NCI-H187 treated with DMSO at 0.1 percent for 48 hours (cell line): ENCODE results near the gene MFNG.

Experiments used
- DNase-seq: peaks from one replicate; lab custom pipeline; 2025; lab: John Stamatoyannopoulos, UW

MFNG gene

DNA sequence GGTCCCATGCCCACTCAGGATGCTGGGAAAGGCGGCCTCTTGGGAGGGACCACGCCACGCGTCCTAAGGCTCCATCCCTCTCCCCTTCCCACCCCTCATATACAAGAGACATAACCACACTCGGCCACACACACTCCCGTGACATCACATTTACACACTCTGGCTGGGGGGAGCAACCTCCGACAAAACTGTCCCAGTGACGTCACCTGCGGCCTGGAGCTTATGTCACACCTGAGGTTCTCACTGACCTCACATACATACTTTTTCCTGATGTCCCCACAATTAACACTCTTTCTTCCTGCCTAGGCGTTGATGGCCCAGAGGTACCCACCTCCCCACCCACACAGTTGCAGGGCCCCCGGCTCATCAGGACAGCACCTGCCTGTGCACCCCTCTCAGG lies 60.8 kb downstream of the MFNG start:
- no peak for DNase-seq

DNA sequence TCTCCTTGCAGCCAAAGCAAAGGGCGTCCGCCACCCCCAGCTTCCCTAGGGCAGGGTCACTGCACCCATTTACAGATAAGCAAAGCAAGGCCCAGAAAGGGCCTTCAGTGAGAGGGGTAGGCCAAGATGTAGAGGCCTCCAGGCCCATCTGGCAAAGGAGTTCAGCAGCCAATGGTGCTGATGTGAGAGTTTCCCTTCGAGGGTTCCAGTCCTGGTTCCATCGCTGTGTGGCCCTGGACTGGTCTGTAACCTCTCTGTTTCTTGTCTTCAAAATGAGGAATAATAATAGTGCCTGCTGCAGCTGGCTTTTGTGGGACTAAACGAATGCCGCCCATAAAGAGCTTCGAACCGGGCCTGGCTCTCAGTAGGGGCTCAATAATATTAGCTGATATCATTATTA lies 62.9 kb downstream of the MFNG start:
- DNase-seq: no peak

DNA sequence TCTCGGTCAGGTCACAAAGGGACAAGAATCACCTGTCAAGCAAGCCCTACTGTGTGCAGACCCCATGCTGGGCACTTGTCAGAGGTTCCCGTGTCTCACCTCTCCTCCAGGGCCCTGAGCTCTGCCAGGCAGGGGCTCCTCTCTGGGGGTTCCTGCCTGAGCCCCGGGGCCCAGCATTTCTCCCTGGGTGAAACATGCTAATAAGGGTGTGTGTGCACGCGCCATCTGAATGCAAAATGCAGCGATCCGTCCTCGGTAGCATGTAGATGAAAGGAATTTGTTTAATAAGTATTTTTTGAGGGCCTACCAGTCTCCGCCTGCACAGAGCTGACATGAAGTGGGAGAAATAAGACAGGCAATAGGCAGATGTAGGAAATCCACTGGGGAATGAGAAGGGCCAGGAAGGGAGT lies 64.7 kb downstream of the MFNG start:
- DNase-seq: no peak

DNA sequence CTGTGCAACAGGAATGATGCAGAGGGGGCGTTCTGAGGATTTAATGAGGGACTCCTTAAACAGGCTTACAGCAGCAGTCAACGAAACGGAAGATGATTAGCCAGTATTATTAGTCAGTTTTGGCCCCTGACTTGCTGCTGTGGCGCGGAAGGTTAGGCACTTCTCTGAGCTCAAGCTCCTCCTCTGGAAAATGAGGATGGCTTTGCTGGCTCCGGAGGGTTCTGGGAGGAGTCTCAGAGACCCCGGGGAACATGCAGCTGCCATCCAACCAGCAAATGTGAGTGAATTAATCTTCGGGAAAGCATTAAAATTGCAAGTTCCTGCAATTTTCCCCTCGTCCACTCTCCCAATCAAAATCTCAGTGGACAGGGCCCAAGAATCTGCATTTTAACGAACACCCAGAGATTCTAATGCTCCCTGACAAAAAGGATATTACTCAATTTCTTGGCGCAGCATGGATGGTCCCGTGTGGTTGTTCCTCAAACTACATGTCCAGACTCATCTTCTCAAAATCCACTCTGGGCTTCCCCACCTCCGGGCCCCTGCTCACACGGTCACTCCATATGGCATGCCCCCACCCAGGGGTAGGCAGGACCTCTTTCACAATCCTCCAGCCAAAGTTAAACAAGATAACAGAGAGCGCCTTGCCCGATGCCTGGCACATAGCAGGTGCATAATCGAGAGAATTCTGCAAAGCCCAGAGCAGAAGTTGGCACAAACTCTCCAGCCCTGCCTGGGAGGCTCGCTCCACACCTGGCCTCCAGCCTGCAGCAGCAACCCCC lies 65.3 kb downstream of the MFNG start:
- DNase-seq: no peak

DNA sequence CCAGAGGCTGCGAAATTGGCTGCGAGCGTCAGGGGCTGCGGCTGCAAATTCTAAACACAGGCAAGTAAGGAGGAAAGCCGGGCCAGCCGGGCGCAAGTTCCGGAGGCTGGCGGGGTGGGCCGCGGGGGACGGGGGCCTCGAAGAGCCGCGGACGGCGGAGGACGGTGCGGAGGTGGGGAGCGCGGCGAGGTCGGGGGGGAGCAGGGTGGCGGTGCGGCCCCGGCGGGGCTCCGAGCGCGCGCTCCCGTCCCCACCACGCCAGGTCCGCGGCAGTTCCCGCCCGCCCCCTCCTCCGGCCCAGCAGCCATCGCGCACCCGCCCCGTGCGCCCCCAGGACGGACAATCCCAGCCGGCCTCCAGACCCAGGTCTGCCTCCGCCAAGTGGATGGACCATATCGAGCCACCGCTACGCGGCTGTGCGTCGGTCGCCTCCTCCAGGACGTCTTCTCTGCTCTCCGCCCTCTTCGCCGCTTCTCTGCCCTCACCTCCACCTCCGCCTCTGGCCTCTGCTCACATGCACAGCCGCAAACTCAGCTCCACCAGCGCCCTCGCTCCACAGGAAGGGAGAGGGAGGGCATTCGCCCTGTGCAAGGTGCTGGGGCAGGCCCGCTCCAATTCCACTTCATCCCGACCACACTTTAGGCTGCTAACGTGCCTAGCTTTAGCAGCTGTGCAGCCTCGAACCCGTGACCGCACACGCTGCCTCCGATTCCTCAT lies 66.1 kb downstream of the MFNG start:
- DNase-seq: no peak

DNA sequence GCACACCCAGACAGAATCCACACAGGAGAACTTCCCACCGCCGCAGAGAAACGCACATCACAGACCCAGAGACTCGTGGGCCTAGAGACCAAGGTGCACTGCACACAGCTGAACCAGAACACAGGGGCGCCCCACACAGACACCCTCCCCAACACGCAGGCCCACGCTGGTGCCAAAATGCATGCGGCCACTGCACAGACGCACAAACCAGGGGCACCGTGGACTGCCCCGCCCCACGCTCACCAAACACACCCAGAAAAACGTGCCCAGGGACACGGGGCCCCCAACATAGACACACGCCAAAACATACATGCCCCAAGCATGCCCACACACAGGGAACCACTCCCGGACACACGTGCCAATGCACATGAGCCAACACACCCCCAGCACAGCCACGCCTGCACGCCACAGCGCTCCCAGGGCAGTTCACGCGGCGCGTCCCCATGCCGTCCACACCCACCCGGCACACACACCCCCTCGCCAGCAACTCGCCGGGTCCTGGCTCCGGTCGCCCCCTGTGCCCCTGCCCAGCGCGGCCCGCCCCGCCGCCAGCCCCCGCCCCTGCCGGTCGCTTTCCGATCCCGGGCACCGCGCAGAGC lies 66.7 kb downstream of the MFNG start:
- no peak for DNase-seq
